GM10248 (cell line): ENCODE results near the gene GNB2.
"Not testable (repeated sequence)": the region's sequence is repeated elsewhere in the genome, so short reads cannot be mapped to it uniquely, and the experiment has no call there.

Source experiments
- CTCF ChIA-PET: fragments of 300-600 bp; sonication (Branson Sonifier 250); formaldehyde crosslinking; extraction: SDS; loops from one replicate; lab custom pipeline; 2021; ENCODE audit warnings: antibody characterized with exemption; lab: Yijun Ruan, JAX
- POLR2A ChIA-PET: fragments of 350-650 bp; sonication (Branson Sonifier 250); formaldehyde crosslinking; extraction: SDS; loops from one replicate; lab custom pipeline; 2020; ENCODE audit warnings: antibody characterized with exemption; lab: Yijun Ruan, JAX
- DNase-seq: peaks from one replicate; pipeline ENCODE4 v3.0.0; 2012; ENCODE audit errors: extremely low spot score
- TF ChIP-seq, protein P1 (sequence below): IDR thresholded peaks from 2 replicates; pipeline ENCODE4 v1.5.1; 2012; ENCODE audit warnings: mild to moderate bottlenecking, low read depth; ENCODE audit errors: extremely low read depth, missing control alignments, control extremely low read depth

GNB2 gene

DNA sequence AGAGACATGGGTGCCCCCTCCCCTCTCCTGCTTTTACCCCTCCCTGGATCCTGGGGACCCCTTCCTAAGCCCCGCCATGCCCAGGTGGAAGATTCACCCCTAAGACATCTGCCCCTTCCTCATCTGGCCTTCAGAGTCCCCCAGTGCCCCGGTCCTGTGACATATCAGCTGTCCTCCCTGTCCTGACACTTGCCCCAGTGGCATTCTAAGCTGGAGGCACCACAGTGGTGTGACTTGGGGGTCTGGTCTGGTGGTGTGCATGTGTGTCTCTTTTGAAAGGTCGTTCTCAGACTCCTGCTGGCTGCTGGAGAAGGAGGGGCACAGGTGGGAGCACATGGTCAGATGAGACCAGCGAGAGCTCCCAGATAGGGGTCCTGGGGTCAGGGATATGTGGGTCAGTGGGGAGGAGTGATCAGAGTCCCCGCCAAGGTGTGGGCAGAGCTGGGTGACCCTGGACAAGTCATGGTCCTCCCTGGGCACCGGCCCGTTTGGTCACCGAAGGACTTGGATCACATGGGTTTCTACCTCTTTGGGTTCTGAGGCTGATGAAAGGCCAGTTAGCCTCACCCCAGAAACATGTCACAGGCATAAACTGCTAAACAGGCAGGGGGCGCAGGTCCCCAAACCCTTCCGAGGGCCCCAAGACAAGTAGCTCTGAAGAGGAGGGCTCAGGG, 31.5 kb upstream of the GNB2 start:
- ChIA-PET CTCF (interaction anchor here (0.8 to 1.3 kb wide), 5 partner anchors 9 to 53 kb away, joined by 3 to 5 read pairs (median 3); partner anchors contain the start of gene MOSPD3), POLR2A (no interaction called here)
- no peak for DNase-seq
- TF ChIP-seq, protein P1, sequence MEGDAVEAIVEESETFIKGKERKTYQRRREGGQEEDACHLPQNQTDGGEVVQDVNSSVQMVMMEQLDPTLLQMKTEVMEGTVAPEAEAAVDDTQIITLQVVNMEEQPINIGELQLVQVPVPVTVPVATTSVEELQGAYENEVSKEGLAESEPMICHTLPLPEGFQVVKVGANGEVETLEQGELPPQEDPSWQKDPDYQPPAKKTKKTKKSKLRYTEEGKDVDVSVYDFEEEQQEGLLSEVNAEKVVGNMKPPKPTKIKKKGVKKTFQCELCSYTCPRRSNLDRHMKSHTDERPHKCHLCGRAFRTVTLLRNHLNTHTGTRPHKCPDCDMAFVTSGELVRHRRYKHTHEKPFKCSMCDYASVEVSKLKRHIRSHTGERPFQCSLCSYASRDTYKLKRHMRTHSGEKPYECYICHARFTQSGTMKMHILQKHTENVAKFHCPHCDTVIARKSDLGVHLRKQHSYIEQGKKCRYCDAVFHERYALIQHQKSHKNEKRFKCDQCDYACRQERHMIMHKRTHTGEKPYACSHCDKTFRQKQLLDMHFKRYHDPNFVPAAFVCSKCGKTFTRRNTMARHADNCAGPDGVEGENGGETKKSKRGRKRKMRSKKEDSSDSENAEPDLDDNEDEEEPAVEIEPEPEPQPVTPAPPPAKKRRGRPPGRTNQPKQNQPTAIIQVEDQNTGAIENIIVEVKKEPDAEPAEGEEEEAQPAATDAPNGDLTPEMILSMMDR = no peak

DNA sequence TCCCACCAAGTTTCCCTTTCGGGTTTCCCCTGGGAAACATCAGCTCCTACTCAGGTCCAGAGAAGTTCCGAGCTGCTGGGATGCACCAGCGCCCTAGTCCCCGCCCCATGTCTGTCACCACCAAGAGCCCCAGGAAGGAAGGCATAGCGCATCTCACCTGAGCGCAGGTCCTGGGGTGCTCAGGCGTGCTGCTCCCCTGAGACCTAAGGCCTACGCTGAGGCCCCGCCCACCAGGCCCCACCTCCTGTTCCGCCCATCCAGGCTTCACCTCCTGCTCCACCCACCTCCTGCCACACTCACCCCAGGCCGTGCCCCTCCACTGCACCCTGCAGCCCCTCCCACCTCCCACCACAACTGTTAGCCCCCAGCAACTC, 31.0 kb upstream of the GNB2 start:
- TF ChIP-seq, protein P1 = no peak
- ChIA-PET CTCF (interaction anchor here (0.8 to 1.3 kb wide), 5 partner anchors 10 to 54 kb away, joined by 3 to 5 read pairs (median 3); partner anchors contain the start of gene MOSPD3), POLR2A (no interaction called here)
- peak; percentile 83 for DNase-seq

DNA sequence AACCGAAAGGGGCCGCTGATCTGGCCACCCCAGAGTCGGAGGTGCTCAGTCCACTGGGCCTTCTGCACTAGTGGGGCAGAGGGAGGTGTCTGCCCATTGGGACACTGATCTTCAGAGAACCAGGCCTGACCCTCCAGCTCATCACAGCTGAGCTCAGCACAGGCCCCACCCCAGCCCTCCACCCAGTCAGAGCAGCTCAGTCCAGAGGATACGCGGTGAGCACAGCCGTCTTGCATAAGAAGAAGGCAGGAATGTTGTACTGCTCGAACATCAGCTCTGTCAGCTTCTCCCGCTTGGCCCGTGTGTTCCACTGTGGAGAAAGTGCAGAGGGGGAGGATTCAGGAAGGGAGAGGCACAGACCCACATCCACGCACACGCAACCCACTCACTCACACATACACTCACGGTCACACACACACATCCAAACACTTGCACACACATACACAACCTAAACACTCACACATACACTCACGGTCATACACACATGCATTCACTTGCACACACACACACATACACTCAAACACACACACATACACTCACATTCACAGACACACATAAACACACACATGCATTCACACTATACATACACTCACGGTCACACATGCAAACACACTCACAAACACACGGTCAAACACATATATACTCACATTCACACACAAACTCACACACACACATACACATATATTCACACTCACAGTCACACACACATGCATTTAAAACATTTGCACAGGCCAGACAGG, 23.5 kb upstream of the GNB2 start:
- TF ChIP-seq, protein P1 = no peak
- ChIA-PET CTCF (interaction anchor here (1.4 to 1.5 kb wide), 2 partner anchors 17 to 21 kb away, joined by 3 to 4 read pairs; no protein-coding TSS in a partner anchor), POLR2A (interaction anchor here (0.7 kb wide), 1 partner anchor 142 kb away, joined by 3 read pairs; no protein-coding TSS in a partner anchor)
- DNase-seq = no peak

DNA sequence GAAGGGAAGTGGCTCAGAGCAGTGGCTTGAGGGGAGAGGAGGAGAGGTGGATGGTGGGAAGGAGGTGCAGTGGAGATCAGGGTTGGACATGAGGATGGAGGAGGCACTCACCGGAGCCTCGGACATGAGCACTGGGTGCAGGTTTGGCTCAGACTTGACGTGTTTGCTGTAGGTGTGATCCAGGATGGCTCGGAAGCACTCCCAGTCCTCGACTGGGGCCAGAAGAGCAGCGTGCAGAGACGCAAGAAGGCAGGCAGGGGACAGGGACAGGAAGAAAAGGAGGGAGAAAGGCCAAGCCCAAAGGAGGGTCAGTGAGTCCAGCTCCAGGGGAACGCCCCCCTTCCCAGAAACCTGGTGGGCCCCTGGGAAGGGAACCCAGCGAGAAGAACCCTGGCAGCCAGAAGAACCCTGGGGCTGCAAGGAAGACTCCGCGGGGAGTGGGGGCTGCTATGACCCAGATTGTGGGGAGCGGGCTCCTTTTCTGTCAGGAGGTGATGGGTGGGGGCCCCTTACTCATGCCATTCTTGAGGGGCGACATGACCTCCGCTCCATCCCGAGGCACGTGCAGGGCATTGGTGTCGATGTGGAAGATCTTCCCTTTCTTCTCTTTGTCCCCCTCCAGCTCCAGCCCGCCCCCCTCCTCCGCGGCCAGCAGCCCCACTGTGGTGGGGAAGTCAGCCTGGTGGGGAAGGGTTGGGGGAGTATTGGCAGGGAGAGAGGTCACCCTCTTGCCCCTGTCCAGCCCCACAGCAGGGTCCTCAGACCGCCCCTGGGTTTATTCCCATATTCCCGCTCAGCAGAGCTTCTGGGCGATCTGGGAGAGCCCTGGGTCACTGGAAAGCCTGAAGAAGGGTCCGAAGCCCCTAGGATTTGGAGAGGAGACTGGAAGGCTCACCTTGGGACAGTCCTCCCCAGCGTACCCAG, 18.4 kb upstream of the GNB2 start:
- TF ChIP-seq, protein P1 = no peak
- CTCF ChIA-PET = interaction anchor here (0.9 kb wide), 1 partner anchor 11 kb away, joined by 3 read pairs; no protein-coding TSS in a partner anchor
- POLR2A ChIA-PET = no interaction called here
- peak; percentile 20 for DNase-seq

DNA sequence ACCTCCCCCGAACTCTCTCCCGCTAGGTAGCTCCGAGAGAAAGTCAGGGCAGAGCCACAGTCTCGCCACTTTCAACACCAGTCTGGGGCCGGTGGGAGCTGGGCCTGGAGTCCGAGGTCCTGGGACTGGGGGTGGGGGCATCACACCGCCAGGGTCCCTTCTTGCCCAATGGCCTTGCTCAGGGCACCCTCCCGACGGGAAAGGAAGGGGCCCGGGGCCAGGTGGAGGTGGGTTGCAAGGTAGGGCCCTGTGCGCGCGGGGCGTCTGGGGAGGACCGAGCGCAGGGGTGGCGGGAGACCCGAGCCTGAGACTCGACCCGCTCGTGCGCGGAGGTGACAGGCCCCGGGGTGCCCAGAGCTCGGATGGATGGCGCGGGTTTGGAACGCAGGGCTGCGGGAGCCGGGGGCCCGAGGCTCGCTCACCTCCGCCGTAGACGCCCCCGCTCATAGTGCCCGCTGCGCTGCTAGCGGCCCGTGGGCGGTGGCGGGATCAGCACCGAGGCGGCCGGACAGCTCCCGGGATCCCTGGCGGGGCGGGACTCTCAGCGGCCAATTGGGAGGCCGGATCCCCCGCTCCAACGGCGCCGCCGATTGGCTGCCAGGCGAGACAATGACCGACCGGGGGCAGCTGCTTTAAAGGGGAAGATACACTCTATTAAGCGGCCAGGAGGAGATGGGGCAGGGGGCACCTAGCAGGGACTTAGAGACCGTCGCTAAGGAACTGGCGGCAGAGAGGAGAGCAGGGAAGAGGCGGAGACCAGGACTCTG, 17.4 kb upstream of the GNB2 start, which contains the start of gene ACTL6B:
Gene ACTL6B (minus strand): TSS at position 541 of the 767 bp plus-strand sequence. CDS start 94 bp downstream, at position 447.
- TF ChIP-seq, protein P1 = no peak
- ChIA-PET CTCF (interaction anchor here (0.9 kb wide), 1 partner anchor 10 kb away, joined by 3 read pairs; no protein-coding TSS in a partner anchor), POLR2A (no interaction called here)
- peak; percentile 55 for DNase-seq

DNA sequence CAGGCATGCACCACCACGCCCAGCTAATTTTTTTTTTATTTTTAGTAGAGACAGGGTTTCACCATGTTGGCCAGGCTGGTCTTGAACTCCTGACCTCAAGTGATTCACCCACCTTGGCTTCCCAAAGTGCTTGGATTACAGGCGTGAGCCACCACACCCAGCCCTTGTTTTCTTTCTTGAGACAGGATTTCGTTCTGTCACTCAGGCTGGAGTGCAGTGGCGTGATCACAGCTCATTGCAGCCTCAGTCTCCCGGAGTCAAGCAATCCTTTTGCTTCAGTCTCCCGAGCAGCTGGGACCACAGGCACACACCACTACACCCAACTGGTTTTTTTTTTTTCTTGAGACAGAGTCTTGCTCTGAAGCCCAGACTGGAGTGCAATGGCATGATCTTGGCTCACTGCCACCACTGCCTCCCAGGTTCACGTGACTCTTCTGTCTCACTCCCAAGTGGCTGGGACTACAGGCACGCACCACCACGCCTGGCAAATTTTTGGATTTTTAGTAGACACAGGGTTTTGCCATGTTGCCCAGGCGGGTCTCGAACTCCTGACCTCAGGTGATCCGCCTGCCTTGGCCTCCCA, 11.3 kb upstream of the GNB2 start:
- CTCF ChIA-PET = interaction anchor here (1.6 to 1.7 kb wide), 2 partner anchors 24 to 43 kb away, joined by 5 to 6 read pairs; partner anchors contain the start of gene POP7
- DNase-seq, POLR2A ChIA-PET: not testable (repeated sequence)
